T-helper 1 cell (primary cell): ENCODE measurements around the gene PANK4.
A peak's percentile ranks its signal among the peaks of the same experiment; 100 is the strongest.

Source experiments
- DNase-seq, 5 donors: peaks; one replicate each; pipeline ENCODE4 v3.0.0-alpha.2; 2012 to 2020

PANK4 gene

GRCh38 chr1:2528016-2528415 is 1.6 kb upstream of the PANK4 start:
- no peak for DNase-seq

- no peak for DNase-seq
These were observed 1.1 kb upstream of the PANK4 start for GRCh38 chr1:2527556-2527860.

GRCh38 chr1:2526824-2527555 is 594 bp upstream of the PANK4 start:
- DNase-seq: peak in 2 of 5 donors; percentile 23 to 60

- no peak for DNase-seq
These were observed 850 bp downstream of the PANK4 start for GRCh38 chr1:2525572-2525919.

GRCh38 chr1:2523891-2524609 is 2.3 kb downstream of the PANK4 start:
- peak in 4 of 5 donors; percentile 41 to 71 (median 42) for DNase-seq

- peak in 1 of 5 donors; percentile 74 for DNase-seq
These were observed 3.1 kb downstream of the PANK4 start for GRCh38 chr1:2523191-2523890.

- DNase-seq: no peak
These were observed 4.2 kb downstream of the PANK4 start for GRCh38 chr1:2522230-2522629.

GRCh38 chr1:2520806-2521205 is 5.6 kb downstream of the PANK4 start:
- DNase-seq: no peak

GRCh38 chr1:2520206-2520605 is 6.2 kb downstream of the PANK4 start:
- no peak for DNase-seq

- no peak for DNase-seq
These were observed 6.7 kb downstream of the PANK4 start for GRCh38 chr1:2519729-2520128.

- no peak for DNase-seq
These were observed 7.2 kb downstream of the PANK4 start for GRCh38 chr1:2519029-2519685.

GRCh38 chr1:2518528-2518927 is 7.9 kb downstream of the PANK4 start:
- DNase-seq: no peak

GRCh38 chr1:2517966-2518365 is 8.4 kb downstream of the PANK4 start:
- DNase-seq: no peak

- no peak for DNase-seq
These were observed 9.4 kb downstream of the PANK4 start for GRCh38 chr1:2516946-2517345.

- DNase-seq: no peak
These were observed 10.3 kb downstream of the PANK4 start for GRCh38 chr1:2516124-2516523.

- no peak for DNase-seq
These were observed 10.7 kb downstream of the PANK4 start for GRCh38 chr1:2515763-2516080.

- DNase-seq: no peak
These were observed 11.3 kb downstream of the PANK4 start for GRCh38 chr1:2514863-2515762.

- no peak for DNase-seq
These were observed 12.3 kb downstream of the PANK4 start for GRCh38 chr1:2513939-2514652.

- DNase-seq: no peak
These were observed 13.5 kb downstream of the PANK4 start for GRCh38 chr1:2512862-2513421.

- no peak for DNase-seq
These were observed 15.8 kb downstream of the PANK4 start for GRCh38 chr1:2510366-2511155.

- no peak for DNase-seq
These were observed 16.8 kb downstream of the PANK4 start for GRCh38 chr1:2509589-2509988.
